TTC549 (cell line): Measurements from ENCODE around the gene PLPP3.

Source experiments
- FAIRE-seq: peaks from 2 replicates; lab custom pipeline; 2012; peaks lifted over from hg19 to GRCh38; lab: Jason Lieb, UNC

PLPP3 gene

GRCh38 chr1:56547473-56547872 is 31.9 kb downstream of the PLPP3 start:
- no peak for FAIRE-seq

GRCh38 chr1:56545711-56546110 is 33.7 kb downstream of the PLPP3 start:
- FAIRE-seq: no peak

GRCh38 chr1:56543783-56544612 is 35.4 kb downstream of the PLPP3 start:
- no peak for FAIRE-seq

GRCh38 chr1:56542651-56543050 is 36.7 kb downstream of the PLPP3 start:
- no peak for FAIRE-seq

GRCh38 chr1:56541408-56541807 is 38.0 kb downstream of the PLPP3 start:
- no peak for FAIRE-seq

GRCh38 chr1:56540467-56540866 is 38.9 kb downstream of the PLPP3 start:
- no peak for FAIRE-seq

GRCh38 chr1:56539520-56539931 is 39.8 kb downstream of the PLPP3 start:
- FAIRE-seq: no peak

- no peak for FAIRE-seq
These were observed 40.8 kb downstream of the PLPP3 start for GRCh38 chr1:56538532-56538931.

GRCh38 chr1:56537660-56538059 is 41.7 kb downstream of the PLPP3 start:
- no peak for FAIRE-seq

GRCh38 chr1:56535939-56536338 is 43.4 kb downstream of the PLPP3 start:
- FAIRE-seq: no peak

- FAIRE-seq: no peak
These were observed 44.0 kb downstream of the PLPP3 start for GRCh38 chr1:56535362-56535761.

GRCh38 chr1:56534130-56534651 is 45.2 kb downstream of the PLPP3 start:
- no peak for FAIRE-seq

- no peak for FAIRE-seq
These were observed 45.7 kb downstream of the PLPP3 start for GRCh38 chr1:56533621-56534020.

- no peak for FAIRE-seq
These were observed 46.2 kb downstream of the PLPP3 start for GRCh38 chr1:56533197-56533596.

- no peak for FAIRE-seq
These were observed 47.0 kb downstream of the PLPP3 start for GRCh38 chr1:56532350-56532683.

- no peak for FAIRE-seq
These were observed 47.6 kb downstream of the PLPP3 start for GRCh38 chr1:56531624-56532349.

- no peak for FAIRE-seq
These were observed 49.6 kb downstream of the PLPP3 start for GRCh38 chr1:56529801-56530200.

GRCh38 chr1:56527548-56528302 is 51.6 kb downstream of the PLPP3 start:
- FAIRE-seq: no peak

- no peak for FAIRE-seq
These were observed 52.7 kb downstream of the PLPP3 start for GRCh38 chr1:56526571-56527174.

GRCh38 chr1:56525489-56526041 is 53.8 kb downstream of the PLPP3 start:
- FAIRE-seq: no peak

GRCh38 chr1:56524263-56524662 is 55.1 kb downstream of the PLPP3 start:
- FAIRE-seq: no peak

GRCh38 chr1:56522680-56523079 is 56.7 kb downstream of the PLPP3 start:
- no peak for FAIRE-seq
